Dermis blood vessel endothelial cell (primary cell): Measurements from ENCODE around the gene TMEM171. TPM values are rescaled to one million over a fixed set of nuclear protein-coding genes. Genes with fewer than 3 reads are reported as not detected.

Experiments
- DNase-seq: peaks from one replicate; pipeline ENCODE4 v3.0.0; 2010
- total RNA-seq: library from RNA; depleted of rRNA; stranded (reverse); fragments of >200 nt; gene quantifications from 2 replicates; pipeline ENCODE4 v1.2.3, GENCODE V29; 2014

Gene TMEM171, protein sequence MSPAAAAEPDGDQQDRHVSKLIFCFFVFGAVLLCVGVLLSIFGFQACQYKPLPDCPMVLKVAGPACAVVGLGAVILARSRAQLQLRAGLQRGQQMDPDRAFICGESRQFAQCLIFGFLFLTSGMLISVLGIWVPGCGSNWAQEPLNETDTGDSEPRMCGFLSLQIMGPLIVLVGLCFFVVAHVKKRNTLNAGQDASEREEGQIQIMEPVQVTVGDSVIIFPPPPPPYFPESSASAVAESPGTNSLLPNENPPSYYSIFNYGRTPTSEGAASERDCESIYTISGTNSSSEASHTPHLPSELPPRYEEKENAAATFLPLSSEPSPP
- 1.0 and 1.9 TPM in 2 replicates for total RNA-seq

DNA sequence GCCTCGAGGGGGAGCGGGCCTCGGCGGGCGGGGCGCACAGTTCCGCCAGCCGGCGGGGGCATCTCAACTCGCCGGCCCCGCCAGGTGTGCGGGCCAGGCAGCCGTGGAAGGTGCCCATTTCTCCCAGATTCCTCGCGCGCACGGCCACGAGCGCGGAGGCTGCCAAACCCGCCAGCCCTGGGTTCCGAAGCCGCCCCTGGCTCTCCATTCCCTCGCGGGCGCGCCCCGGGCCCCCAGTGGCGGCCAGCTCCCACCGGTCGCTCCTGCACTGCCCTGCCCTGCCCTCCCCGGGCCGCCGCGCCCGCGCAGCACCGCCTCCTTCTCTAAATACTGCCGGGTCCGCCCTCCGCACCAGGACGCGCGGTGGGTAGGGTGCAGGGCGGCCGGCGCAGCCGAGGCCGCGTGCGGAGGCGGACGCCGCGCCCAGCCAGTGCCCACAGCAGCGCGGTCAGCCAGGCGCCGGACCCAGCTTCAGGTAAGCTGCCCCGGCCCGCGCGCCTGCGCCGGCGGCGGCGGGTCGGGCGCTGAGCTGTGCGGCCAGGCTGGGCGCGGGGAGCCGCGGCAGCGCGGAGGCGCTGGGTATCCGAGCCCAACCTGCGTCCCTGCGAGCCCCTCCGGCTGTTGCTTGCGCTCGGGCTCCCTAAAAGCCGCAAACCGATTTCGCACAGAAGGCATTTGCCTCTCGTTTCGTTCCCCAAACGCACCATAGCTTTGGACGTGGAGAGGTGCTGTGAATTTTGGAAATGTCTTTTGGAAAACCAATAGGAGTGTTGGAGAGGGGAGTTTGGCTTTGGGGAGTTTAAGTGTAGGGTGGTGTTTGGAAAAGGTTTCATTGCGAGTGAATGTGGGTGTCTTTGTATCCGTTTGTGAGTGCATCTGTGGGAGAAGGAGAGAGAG lies at the start of gene TMEM171:
TMEM171 (plus strand) TSS at position 354 of the 897 bp plus-strand sequence. CDS start 2,799 bp downstream, outside the sequence.
- DNase-seq, result peak; percentile 57

DNA sequence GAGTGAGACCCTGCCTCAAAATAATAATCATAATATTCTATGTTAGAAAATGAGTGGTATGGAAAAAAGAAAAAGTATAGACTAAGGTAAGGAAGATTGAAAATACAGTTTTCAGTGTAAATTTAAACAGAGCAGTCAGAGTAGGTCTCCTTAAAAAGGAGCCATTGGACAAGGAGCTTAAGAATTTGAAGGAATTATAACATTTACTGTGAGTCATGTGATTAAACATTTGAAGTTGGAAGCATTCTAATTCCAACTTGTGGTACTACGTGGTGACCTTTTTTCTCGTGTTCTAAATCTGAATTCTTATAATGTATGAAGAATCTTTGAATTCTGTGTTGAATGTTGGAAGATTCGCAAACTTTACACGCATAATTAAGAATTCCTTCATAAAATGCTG lies 39.3 kb upstream of the TMEM171 start:
- no peak for DNase-seq

DNA sequence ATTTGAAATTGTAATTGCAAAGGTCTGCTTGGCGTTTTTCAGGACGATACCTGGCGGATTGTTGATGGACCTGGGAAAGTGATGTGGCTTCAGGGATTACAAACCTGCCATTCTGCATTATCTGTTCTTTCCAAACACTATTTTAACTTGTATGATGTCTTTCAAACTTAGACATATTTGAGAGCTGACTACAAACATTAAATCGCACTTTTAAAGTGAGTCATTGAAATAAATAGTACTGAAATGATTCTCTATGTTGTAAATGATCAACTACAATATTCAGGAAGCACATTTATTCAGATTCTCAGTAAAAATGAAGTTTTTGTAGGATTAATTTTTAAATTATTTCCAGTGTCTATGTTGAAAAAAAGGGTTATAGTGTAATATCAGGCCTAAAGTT lies 32.3 kb upstream of the TMEM171 start:
- no peak for DNase-seq

DNA sequence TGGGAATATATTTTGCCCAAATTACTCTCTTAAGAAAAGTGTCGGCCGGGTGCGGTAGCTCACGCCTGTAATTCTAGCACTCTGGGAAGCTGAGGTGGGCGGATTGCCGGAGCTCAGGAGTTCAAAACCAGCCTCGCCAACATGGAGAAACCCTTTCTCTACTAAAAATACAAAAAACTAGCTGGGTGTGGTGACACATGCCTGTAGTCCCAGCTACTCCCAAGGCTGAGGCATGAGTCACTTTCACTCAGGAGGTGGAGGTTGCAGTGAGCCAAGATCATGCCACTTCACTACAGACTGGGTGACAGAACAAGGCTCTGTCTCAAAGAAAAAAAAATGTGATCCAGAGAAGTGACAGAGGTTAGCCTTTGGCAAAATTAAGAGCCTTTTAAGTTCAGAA lies 26.4 kb upstream of the TMEM171 start:
- peak; percentile 36 for DNase-seq

DNA sequence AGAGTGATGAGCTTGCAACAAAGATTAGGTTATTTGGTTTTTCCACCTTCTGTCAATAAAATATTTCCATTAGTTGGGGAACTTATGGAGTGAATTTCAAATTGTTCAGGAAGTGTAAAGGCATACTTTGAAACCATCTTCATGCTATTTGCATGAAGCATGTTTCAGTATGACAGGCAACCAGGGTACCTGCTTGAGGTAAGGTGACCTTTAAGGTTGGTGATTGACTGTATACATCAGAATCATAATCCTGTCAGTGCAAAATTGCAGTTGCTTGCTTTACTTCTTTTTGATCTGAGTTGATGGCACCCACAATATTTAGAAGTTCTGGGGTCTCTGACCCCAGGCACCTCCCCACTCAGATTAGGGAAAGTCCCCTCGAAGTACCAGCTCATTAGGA lies 26.0 kb upstream of the TMEM171 start:
- DNase-seq, result no peak

- DNase-seq, result no peak
Observed at GRCh38 chr5:73095564-73096238, 24.7 kb upstream of the TMEM171 start.

GRCh38 chr5:73096239-73096575 lies 24.2 kb upstream of the TMEM171 start:
- no peak for DNase-seq

DNA sequence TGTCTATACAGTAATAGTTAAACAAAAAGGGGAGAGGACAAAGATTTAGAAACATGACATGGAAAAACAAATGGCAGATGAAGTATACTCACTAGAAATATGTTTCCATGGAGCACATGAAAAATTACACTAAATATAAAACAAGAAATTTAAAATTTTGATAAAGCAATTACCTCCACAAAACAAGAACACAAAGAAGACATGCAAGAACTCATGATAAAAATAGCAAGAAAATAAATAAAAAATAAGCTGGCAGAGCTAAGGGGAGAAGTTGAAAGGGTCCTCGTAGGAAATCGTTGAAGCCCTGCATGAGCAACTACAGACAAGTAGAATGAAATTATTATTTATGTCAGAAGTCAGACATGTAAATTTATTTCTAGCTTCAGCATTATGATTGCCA lies 22.6 kb upstream of the TMEM171 start:
- DNase-seq, result no peak

DNA sequence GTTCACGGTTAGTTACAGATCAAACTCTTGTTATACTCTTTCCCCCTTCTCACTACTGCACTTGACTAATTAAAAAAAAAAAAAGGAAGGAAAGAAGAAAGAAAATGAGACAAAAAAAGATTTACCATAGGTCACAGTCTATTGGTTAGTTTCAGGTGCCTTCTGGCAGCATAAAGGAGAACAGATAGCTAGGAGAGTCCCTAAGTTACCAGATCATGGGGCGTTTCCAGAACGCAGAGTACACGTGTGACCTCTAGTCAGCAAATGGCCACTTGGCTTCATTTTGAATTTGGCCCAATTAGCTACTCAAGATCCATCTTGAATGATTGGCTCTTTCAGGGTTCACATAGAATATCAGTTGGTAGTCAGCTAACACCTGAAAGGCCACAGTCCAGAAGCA lies 20.3 kb upstream of the TMEM171 start:
- no peak for DNase-seq

DNA sequence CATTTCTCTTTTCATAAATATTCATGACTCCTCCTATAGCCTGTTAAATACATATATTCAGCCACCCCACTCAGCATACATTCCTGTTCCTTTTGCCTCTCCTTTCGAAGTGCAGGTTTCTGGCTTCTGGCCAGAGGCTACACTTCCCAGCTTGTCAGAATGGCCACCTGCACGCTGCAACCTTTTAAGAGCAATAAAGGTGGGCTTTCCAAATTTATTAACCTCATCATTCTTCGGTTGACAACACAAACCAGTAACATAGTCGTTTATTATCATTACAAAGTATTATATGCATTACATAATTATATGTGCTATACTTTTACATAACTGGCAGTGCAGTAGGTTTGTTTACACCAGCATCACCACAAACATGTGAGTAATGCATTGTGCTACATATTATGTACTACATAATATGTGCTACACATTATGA lies 16.5 kb upstream of the TMEM171 start:
- DNase-seq, result no peak

DNA sequence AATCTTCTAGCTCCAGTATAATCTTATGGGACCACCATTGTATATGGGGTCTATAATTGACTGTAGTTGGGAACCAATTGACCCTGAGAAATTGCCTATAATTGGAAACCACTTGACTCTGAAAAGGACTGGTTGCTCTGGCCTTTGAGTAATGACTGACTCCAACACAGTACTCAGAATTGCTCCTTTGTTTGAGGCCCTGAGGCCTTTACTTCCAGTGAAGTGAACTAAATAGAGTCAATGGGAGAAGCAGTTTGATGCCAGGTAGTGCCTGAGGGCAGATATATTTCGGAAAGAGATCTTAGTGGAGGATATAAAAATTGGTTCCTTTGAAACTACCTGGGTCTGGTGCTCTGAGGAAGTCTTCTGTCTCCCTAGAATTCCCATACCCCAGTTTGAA lies 16.0 kb upstream of the TMEM171 start:
- DNase-seq, result no peak

GRCh38 chr5:73106335-73106734 lies 14.0 kb upstream of the TMEM171 start:
- DNase-seq, result no peak

DNA sequence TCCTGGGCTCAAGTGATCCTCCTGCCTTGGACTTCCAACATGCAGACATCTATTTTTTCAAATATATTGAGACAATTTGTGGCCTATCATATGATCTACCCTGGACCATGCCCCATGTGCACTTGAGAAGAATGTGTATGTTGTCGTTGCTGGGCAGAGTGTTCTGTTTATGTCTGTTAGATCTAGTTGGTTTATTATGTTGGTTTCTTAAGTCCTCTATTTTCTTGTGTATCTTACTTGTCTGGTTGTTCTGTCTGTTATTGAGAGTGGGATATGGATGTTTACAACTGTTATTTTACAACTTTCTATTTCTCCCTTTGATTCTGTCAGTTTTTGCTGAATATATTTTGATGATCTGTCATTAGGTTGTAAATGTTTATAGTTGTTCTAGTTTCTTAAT lies 10.2 kb upstream of the TMEM171 start:
- DNase-seq, result no peak

DNA sequence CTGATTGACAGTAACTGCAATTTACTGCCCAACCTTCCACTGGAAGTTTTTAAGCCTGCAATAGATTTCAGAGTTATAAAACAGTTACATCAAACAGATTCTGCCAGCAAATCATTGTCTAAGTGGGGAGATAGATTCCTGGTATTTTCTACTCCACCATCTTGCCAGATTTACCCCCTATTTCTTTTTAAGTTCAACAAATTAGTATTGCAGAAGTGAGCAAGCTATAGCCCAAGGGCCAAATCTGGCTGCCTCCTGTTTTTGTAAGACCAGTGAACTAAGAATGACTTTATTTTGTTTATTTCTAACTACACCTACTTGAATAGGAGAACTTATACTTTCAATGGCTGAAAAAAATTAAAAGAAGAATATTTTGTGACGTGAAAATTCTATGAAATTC lies 8.8 kb upstream of the TMEM171 start:
- no peak for DNase-seq

- no peak for DNase-seq
Observed at GRCh38 chr5:73112359-73112758, 8.0 kb upstream of the TMEM171 start.

DNA sequence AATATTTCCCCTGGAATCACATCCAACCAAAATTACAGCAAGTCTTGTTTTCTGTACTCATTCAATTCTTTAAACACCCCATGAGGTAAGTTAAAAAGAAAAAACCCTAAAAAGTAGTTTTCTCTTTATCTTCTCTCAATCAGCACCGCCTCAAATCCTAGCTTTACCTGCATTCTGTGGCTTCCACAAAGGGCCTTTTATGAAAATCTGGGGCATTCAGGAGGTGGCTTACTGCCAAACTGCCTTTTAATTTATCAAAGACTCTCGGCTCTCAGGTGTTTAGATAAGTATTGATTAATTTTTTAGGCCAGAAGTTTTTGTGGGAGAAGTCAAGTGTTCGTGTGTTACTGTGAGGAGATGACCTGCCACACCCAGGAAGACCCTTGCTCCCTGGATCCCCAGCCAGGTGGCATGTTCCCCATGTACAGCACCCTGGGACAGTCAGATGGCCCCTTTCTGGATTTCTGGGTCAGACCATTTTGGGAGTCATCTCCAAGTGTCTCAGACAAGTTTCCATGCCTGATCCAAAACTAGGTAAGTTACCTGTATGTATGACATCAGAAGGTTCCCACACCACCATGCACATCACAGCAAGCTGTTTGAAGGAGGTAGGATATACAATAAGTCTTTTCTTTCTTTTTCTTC lies 6.2 kb upstream of the TMEM171 start:
- DNase-seq, result no peak

DNA sequence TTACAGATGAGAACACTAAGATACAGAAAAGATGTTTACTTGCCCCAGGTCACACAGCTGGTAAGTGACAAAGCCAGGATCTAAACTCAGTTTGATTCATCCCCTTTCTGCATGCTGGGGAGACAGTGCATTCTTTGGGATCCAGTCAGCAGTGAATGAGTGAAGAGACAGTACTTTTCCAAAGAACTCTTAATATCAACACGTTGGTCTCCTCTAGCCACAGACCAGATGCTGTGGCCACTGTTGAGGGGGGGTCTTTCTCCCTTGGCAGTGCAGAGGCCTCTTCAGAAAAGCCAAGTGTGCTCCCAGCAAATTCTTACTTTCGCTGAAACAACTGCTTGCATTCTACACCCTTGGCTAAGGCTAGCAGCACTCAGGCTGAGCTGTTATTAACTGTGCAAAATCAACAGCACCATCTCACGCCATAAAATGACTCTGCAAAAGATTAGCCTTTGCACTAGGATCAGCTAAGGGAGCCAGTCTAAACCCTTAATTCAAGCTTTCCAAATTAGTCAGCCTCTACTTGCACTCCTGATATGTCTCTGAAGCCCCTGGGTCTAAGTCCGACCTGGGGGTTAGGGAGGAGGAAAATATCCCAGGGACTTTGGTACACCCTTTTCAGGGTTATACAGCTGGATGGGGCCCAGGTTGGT lies 4.8 kb upstream of the TMEM171 start:
- no peak for DNase-seq

DNA sequence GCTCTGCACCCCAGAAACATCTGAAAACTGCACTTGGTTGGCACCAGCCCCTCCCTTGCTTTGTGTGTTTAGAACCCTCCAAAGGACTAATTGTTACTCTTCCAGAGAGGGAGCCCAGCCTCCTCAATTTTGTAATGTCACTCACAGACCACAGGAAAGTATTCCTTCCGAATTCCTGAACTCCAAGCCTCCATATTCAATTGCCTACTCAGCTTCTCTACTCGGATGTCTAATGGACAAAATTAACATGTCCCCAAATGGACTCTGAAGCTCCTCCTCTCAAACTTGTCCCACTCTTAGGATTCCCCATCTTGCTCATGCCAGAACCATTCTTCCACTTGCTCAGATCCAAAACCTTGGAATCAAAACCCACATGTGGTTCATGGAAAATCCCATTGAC lies 3.9 kb upstream of the TMEM171 start:
- DNase-seq, result no peak

- DNase-seq, result no peak
Observed at GRCh38 chr5:73117088-73117740, 3.2 kb upstream of the TMEM171 start.

DNA sequence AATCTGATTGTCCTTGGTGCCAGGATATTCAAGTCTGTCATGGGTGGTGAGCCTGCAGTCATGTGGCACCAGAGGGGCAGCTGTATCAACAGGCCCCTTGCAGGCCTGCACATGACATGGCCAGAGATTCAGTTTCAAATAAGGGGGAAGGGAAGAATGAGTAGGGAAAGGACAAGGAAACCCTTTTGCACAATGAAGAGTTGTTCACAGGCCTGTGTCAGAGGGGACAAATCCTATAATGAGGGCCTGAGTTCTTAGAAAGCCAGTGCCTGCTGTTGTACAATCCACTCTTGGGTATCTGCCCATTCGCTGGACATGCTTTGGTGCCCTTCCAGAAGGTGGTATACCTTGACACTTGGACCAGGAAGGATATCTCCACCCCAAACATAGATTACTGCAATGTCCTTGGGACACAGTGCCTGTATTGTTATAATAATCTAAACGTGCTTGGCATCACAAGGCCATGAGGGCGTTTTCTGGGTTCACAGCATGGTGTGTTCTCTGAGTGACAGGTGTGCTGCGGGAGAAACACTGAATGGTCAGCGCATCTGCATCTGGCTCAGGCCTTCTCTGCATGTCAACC lies 1.9 kb upstream of the TMEM171 start:
- no peak for DNase-seq

- peak; percentile 12 for DNase-seq
Observed at GRCh38 chr5:73119451-73120157, 771 bp upstream of the TMEM171 start.
